ENCODE results near the gene KIN. TPM values are rescaled to one million over a fixed set of nuclear protein-coding genes. Genes with fewer than 3 reads are reported as not detected.

Gene KIN
- total RNA-seq, 1 experiment from 2014 or later: 5.9 TPM

DNA sequence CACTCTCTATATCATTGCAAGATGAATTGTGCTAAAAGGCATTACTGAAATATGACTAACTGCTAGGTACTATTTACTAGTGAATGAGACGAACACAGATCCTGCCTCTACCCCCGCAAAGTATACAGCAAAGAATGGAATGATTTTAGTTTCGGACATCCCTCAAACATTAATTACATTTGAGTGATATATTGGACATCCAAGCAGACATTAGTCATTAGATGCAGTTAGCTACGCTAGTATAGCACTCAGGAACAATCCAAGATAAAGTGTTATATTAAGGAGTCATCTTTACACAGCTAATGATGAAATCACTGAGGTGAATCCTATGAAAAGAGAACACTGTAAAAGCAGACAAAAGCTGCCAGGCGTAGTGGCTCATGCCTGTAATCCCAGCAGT lies 23.2 kb upstream of the KIN start:
- Histone ChIP-seq H3K27me3 (ENCODE audit: control insufficient read depth, insufficient read depth, low read length) (no peaks in the 10 kb centered on the region; the same call in 1 of the 2 replicates), H3K36me3 (replicated peaks; ENCODE audit: control insufficient read depth, insufficient read depth, low read length) (peaks cover 2% of the 10 kb centered on the region; the same call in 1 of the 2 replicates), H3K4me3 (ENCODE audit: insufficient read depth, low read depth, low read length) (no peak overlapping the region)
- DNase-seq: no peak

DNA sequence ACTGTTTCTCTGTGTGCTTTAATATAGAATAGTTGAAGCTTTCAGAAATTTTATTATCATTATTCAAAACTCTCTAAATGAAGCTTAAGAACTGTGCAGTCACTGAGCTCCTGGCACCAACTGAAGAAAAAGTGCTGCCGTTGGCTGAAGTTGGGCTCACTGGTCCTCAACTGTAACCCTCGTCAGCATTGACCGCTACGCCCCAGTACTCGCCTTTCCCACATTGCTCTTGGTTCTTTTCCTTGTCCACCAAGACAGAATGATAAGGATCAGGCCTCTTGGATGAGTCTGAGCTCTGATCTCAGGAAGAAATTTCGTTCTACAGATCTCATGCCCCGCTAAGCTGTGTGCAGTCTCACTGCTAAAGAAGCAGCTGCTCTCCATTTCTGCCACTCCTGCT lies 22.6 kb upstream of the KIN start:
- peaks cover 2% of the 10 kb centered on the region for H3K36me3 ChIP-seq (replicated peaks; ENCODE audit: control insufficient read depth, insufficient read depth, low read length)
- H3K27me3 ChIP-seq (ENCODE audit: control insufficient read depth, insufficient read depth, low read length): no peaks in the 10 kb centered on the region; the same call in 1 of the 2 replicates
- H3K4me3 ChIP-seq (ENCODE audit: insufficient read depth, low read depth, low read length): no peak overlapping the region
- DNase-seq: no peak

DNA sequence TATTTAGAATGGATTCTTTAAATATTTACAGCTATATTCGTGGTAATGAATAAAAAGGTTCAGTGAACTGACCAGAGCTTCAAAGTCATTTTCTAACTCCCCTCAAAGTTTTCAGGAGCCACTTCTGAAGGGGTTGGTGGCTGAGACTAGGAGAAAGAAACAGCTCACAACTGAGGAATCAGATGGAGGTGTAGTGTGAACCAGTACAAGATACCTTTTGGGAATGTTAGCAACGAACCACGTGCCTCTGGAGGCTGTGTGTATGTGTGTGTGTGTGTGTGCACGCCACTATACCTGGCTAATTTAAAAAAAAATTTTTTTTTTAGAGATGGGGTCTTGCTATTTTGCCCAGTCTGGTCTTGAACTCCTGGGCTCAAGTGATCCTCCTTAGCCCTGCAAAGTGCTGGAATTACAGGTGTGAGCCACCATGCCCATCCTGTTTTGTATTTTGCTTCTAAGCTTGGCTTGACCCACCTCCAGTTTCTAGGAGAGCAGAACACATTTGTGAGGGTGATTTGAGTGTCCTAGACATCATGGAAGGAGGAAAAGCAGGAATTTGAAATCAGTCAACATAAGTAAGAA lies 21.0 kb upstream of the KIN start:
- peaks cover 14% of the 10 kb centered on the region for H3K36me3 ChIP-seq (replicated peaks; ENCODE audit: control insufficient read depth, insufficient read depth, low read length)

DNA sequence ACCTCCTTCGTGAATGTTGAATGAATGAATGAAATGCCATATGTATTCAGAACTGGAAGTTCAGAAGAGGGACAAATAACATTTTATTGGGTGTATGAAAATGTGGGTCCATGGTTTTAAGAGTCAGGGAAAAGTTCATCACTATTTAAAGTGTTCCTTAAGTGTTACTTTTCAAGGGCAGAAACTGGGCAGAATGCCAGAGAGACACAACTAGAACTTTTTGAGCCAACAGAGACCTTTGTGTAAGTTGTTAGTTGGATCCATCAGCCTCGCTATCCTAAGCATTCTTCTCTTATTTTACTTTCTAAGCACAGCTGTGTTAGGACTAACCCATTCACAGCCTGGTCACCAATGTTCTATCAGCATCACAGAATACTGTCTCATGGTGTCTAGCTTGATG lies 16.9 kb upstream of the KIN start:
- no peak for DNase-seq
- Histone ChIP-seq H3K27me3 (ENCODE audit: control insufficient read depth, insufficient read depth, low read length) (no peaks in the 10 kb centered on the region), H3K4me3 (ENCODE audit: insufficient read depth, low read depth, low read length) (no peak overlapping the region), H3K36me3 (replicated peaks; ENCODE audit: control insufficient read depth, insufficient read depth, low read length) (peaks cover 24% of the 10 kb centered on the region)

More for the DNA sequence above, 21.0 kb upstream of the KIN start:
- Histone ChIP-seq H3K4me3 (ENCODE audit: insufficient read depth, low read depth, low read length) (no peak overlapping the region), H3K27me3 (ENCODE audit: control insufficient read depth, insufficient read depth, low read length) (no peaks in the 10 kb centered on the region)
- no peak for DNase-seq

DNA sequence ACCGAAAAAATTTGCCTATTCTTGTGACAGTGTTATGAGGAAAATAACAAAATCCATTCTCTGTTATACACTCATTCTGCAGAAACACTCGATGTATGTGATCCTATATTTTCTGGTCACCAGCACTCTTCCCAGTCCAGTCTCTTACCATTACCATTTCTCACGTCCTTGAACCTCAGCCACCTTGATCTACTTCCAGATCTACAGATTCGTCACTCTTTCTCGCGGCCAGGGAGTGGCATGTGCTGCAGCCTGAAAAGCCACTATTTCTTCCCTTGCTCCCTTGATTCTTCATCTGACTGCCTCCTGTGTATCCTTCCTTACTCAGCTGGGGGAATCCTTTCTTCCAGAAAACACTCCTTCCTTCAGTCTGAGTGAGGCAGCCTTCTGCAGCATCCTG lies 16.4 kb upstream of the KIN start:
- Histone ChIP-seq H3K36me3 (replicated peaks; ENCODE audit: control insufficient read depth, insufficient read depth, low read length) (peaks cover 27% of the 10 kb centered on the region), H3K27me3 (ENCODE audit: control insufficient read depth, insufficient read depth, low read length) (no peaks in the 10 kb centered on the region), H3K4me3 (ENCODE audit: insufficient read depth, low read depth, low read length) (no peak overlapping the region)
- no peak for DNase-seq

DNA sequence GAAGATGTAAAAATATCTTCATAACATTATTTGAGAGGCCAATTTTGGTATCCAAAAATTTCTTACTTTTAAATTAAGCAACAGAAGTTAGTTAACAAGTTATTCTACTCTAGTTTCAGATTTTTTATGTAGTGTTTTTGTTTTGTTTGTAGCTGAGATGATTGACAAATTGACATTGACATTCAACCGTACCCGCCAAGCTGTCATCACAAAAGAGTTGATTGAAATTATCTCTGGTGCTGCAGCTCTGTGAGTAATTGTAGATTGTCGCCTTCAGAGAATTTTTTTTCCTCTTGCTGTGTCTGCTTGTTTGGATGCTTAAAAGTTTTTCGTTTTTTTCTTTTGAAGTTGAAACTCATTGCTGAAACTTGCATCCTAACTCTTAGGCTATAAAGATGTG lies 14.8 kb upstream of the KIN start:
- no peaks in the 10 kb centered on the region for H3K27me3 ChIP-seq (ENCODE audit: control insufficient read depth, insufficient read depth, low read length)
- peaks cover 25% of the 10 kb centered on the region for H3K36me3 ChIP-seq (replicated peaks; ENCODE audit: control insufficient read depth, insufficient read depth, low read length)
- no peak for DNase-seq
- H3K4me3 ChIP-seq (ENCODE audit: insufficient read depth, low read depth, low read length): no peak overlapping the region

DNA sequence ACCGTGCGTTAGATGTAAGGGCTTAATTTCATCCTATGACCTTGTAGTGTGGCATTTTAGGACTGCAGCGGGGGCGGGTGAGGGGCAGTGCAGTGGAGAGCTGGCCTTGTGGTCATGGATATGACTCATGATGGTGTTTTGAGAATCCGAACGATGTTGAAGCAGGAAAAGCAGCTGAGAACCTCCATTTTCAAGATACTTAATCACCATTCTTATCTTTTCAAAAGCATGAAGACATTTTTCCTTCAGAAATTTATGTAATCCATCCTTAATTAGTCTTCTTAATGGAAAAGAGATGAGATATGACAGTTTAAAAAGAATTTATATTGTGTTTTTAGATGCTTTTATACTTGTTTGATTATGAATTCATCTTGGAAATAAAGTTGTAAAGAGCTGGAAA lies 9.8 kb upstream of the KIN start:
- H3K27me3 ChIP-seq (ENCODE audit: control insufficient read depth, insufficient read depth, low read length): no peaks in the 10 kb centered on the region
- peaks cover 19% of the 10 kb centered on the region for H3K36me3 ChIP-seq (replicated peaks; ENCODE audit: control insufficient read depth, insufficient read depth, low read length)
- no peak for DNase-seq
- no peak overlapping the region for H3K4me3 ChIP-seq (ENCODE audit: insufficient read depth, low read depth, low read length)

DNA sequence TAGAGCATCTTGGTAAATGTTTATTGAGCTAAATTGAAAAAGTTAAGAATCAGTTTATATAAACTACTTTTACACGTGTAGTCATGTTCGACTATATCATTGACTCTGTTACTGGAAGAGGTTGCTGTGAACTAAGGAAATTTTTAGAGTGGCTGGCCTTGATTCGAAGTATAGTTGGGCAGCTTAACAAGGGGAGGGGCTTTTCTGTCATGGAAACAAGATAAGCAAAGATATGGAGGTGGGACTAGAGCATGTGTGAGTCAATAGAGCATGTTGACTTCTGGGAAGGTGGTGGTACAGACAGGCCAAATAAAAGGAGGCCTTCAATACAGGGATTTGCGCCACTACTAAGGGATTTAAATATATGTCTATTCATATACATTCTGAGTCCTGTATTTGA lies 7.8 kb upstream of the KIN start:
- Histone ChIP-seq H3K36me3 (replicated peaks; ENCODE audit: control insufficient read depth, insufficient read depth, low read length) (peaks cover 11% of the 10 kb centered on the region), H3K27me3 (ENCODE audit: control insufficient read depth, insufficient read depth, low read length) (no peaks in the 10 kb centered on the region), H3K4me3 (ENCODE audit: insufficient read depth, low read depth, low read length) (no peak overlapping the region)
- DNase-seq: no peak

DNA sequence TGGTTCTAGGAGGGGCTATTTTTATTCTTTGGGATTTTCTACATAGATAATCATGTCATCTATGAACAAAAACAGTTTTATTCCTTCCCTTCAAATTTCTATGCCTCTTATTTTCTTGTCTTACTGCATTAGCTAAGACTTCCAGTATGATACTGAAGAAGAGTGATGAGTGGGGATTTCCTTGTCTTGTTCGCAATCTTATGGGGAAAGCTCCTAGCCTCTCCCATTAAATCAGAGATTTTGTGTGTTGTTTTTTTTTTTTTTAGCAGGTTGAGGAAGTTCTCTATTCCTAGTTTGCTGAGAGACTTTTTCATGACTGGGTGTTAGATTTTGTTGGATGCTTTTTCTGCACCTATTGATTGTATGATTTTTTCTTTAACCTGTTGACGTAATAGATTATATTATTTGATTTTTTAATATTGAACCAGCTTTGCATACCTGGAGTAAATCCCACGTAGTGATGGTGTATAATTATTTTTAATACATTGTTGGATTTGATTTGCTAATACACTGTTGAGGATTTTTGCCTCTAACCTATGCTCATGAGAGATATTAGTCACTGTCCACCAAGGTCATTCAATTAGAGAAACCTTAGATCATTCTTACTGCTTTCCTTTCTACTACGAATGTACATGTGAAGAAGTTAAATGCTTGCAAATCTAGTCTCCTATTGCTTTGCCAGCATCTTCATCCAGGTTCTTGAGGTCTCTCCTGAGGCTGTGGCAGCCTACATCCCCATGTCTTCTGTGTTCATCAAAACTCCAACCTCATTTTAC lies 6.6 kb upstream of the KIN start:
- H3K4me3 ChIP-seq (ENCODE audit: insufficient read depth, low read depth, low read length): no peak overlapping the region
- H3K27me3 ChIP-seq (ENCODE audit: control insufficient read depth, insufficient read depth, low read length): no peaks in the 10 kb centered on the region
- DNase-seq: no peak
- H3K36me3 ChIP-seq (replicated peaks; ENCODE audit: control insufficient read depth, insufficient read depth, low read length): peaks cover 9% of the 10 kb centered on the region

DNA sequence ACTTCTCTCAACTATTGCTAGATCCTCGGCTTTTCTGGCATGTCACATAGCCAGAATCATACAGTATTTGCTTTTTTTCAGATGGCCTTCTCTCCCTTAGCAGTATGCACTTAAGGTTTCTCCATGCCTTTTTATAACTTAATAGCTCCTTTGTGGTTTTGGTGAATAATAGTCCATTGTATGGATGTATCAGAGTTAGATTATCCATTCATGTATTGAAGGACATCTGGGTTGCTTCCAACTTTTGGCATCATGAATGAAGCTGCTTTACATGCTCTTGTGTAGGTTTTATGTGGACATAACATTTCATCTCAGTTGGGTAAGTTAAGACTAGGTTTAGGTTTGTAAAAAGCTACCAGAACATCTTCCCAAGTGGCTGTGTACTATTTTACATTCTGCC lies 4.7 kb upstream of the KIN start:
- no peak overlapping the region for H3K4me3 ChIP-seq (ENCODE audit: insufficient read depth, low read depth, low read length)
- peaks cover 7% of the 10 kb centered on the region for H3K36me3 ChIP-seq (replicated peaks; ENCODE audit: control insufficient read depth, insufficient read depth, low read length)
- no peaks in the 10 kb centered on the region for H3K27me3 ChIP-seq (ENCODE audit: control insufficient read depth, insufficient read depth, low read length)
- no peak for DNase-seq

DNA sequence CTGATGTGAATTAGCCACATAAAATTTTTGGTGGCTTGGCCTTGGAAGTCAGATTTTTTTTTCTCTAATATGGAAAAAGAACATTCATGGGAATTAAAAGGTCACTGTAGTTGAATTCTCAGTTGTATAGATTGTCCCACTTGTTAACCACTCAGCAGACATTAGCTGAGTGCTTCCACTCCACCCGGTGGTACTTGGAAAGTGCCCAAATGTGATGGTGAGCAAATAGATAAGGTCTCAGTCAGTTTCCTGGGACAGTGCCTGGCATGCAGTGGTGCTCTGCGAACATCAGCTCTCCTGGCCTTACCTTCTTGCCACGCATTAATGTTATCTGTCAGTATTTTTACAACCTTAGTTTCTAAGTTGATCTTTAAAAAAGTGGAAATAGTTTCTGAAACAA lies 1.6 kb upstream of the KIN start:
- no peaks in the 10 kb centered on the region for H3K27me3 ChIP-seq (ENCODE audit: control insufficient read depth, insufficient read depth, low read length)
- 0 out of 2 replicates have a peak, but pooled peaks cover 1% of the 10 kb centered on the region for H3K36me3 ChIP-seq (replicated peaks; ENCODE audit: control insufficient read depth, insufficient read depth, low read length)
- DNase-seq: no peak
- H3K4me3 ChIP-seq (ENCODE audit: insufficient read depth, low read depth, low read length): no peak overlapping the region

DNA sequence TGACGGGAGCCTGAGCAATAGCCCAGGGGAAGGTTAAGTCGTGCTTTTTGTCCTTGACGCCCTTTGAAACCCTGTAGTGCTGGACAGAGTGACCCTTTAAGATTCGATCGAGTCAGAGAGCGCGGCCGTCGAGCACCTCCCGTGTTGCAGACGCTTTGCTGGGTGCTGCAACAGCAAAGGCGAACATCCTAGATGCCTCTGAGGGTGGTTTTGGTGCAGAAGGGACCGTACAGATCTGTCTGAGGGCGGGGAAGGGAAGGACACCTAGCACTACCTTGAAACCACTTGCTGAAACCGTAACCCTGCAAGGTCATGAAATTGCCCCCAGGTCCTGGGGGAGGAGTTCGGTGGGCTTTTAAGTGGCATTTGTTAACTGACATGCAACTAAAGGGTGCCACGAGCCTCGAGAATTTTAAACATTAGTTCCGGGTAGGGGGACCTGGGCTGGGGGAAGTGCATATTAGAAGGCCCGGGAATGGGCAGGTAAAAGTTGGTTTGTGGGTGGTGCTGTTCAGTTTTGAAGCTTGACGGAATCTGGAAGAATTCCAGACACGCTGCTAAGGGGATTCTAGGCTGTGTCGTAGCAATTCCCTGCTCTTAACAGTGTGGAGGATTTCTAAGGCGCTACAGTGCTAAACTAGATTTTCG lies 970 bp upstream of the KIN start:
- no peaks in the 10 kb centered on the region for H3K27me3 ChIP-seq (ENCODE audit: control insufficient read depth, insufficient read depth, low read length)
- H3K36me3 ChIP-seq (replicated peaks; ENCODE audit: control insufficient read depth, insufficient read depth, low read length): 0 out of 2 replicates have a peak, but pooled peaks cover 1% of the 10 kb centered on the region
- H3K4me3 ChIP-seq (ENCODE audit: insufficient read depth, low read depth, low read length): peak overlapping the region; percentile 97
- peak; percentile 43 for DNase-seq

DNA sequence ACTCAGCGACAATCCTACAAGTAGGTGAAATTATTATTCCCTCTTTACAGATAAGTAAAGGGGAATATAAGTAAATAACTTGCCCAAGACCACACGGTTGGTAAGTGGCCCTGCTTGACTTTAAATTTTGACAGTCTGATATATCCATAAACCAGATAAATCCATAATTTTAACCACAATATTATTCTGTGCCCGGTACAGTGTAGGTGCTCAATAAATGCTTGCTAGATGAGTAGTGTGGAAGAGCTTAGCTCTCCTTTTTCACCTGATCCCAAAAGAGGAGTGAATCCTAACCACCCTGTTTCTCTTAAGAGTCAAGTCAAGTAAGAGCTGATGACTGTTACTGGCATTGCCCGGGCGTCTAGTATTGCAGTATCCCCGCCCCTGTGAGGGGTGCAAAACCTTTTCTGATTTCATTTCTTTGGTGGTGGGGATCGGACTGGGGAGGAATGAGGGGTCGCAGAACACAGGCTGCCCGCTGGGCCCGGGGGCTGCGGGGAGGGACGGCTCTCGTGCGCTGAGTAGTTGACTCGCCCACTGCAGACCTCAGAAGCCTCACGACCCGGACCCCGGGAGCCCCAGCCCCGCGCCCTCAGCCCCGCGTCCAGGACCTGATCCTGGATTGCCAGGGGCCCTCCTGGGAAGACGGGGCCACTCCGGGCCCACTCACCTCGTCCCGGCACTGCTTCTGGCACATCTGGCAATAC lies 490 bp downstream of the KIN start:
- DNase-seq: peak; percentile 76
- Histone ChIP-seq H3K27me3 (ENCODE audit: control insufficient read depth, insufficient read depth, low read length) (no peaks in the 10 kb centered on the region), H3K4me3 (ENCODE audit: insufficient read depth, low read depth, low read length) (peak overlapping the region; percentile 97), H3K36me3 (replicated peaks; ENCODE audit: control insufficient read depth, insufficient read depth, low read length) (0 out of 2 replicates have a peak, but pooled peaks cover 1% of the 10 kb centered on the region)

DNA sequence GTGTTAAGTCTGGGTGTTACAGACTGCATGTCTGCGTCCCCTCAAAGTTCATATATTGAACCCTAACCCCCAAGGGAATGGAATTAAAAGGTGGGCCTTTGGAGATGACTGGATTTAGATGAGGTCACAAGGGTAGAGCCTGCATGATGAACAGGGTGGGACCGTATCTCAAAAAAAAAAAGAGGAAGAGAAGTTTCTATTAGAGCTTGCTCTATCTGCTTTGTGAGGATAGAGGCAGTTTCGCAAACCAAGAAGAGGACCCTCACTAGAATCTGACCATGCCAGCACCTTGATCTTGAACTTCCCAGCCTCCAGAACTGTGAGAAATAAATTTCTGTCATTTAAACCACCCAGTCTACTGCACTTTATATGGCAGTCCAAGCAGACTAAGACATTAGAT lies 1.4 kb downstream of the KIN start:
- Histone ChIP-seq H3K4me3 (ENCODE audit: insufficient read depth, low read depth, low read length) (no peak overlapping the region), H3K27me3 (ENCODE audit: control insufficient read depth, insufficient read depth, low read length) (no peaks in the 10 kb centered on the region), H3K36me3 (replicated peaks; ENCODE audit: control insufficient read depth, insufficient read depth, low read length) (0 out of 2 replicates have a peak, but pooled peaks cover 1% of the 10 kb centered on the region)
- no peak for DNase-seq
